OCI-M2 (cell line): ENCODE measurements around the gene ROR2.

Experiments used
- DNase-seq: peaks from one replicate; lab custom pipeline; 2025; ENCODE audit not compliant: unreplicated experiment; lab: John Stamatoyannopoulos, UW

Gene ROR2

DNA sequence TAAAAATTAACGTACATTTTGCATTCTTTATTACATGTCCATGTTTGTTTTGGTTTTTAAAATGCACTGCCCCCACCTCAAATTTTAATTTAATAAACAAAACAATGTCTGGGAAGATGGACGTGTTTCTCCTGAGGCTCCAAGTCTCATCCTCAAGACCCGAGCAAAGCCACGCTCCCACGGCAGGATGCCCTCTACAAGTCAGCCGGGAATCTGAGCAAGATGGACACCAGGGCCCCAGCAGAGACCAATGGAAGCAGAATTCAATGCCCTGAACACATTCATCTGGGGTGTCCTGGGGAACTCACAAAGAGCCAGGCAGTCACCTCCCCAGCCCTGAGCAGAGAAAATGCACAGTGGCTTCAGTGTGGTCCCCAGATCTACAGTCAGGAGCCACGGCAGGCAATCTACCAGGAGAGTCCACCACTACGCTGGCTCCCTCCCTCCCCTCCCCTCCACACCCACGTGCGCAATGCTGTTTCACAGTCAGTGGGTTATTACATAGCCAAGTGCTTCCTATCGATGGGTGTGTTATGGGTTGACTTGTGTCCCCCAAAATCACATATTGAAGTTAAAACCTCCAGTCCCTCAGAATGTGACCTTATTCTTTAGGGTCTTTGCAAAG lies 129.8 kb downstream of the ROR2 start:
- DNase-seq = no peak

DNA sequence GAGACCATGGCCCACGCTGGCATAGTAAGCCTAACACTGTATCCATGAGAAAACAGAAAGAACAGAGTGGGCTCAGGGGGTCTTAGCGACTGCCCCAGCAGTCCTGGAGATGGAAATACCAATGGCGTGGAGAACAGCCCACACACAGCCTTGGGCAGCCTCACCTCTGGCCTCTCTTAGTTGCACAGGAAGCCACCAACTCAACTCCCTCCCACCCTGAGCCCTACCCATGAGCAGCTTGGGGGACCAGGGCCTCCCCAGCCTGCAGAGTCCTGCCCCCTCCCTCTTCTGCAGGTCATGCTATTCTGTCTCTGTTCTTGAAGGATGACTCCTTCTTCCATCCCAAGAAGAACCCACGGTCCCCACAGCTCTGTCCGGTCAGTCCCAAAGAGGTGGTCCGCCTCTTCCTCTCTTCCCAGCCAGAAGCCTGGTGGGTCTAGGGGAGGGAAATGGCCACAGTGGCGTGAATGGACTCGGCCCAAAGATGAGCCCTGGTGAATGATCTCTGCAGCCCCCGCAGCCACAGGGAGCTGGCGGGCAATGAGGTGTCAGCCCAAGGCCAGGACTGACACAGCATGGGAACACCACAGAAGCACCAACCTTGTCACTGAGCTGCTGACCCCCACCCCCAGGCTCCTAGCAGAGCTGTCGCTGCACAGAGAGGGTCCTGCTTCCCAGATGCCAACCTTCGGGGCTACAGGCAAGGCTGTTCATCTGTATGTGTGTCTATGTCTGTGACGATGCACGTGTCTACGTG lies 131.2 kb downstream of the ROR2 start:
- no peak for DNase-seq

DNA sequence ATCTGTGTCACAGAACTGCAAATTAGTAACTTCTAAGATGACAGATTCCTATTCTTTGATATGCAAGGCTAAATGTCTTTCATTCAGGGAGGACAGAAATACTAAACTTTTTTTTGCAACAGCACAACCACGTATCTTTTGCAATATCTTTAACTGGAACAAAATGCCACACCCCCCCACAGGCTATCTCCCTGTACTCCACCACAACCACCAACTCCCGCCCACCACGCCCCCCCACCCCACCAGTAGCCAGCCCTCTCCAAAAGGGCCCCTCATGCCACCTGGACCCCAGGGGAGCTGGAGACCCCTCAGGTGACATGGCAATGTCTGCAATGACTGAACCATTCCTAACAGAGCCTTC lies 131.8 kb downstream of the ROR2 start:
- no peak for DNase-seq

DNA sequence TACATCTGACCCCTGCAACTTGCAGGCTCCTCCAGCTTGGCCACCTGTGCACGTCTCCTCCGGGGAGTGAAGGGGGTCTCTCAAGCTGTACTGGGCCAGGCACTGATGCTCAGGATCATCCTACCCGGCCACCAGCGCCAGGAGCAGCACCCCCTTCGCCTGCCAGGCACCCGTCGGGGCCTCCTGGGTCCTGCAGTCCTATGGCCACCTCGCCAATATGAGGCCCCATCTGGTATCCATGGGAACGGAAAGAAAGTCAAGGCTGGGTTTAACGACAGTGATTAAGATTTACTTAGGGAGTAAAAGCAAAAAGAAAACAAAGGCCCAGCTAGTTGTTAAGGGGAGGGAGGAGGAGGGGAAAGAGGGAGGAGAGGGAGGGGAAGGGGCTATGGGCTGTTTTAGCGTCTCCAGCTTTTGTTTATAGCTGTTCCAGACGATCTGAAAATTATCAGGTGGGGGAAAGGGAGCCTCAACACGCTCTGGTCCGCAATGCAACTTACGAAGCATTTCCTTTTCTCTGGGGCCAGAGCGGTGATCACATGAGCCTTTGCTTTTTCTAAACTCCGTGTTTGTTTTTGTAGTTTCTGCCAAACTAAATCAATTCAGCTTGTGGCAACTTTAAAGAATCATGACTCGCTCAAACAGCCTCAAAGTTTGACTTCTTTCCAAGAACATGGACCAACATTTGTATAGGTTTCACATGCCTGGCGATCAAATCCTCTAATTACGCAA lies 132.4 kb downstream of the ROR2 start:
- no peak for DNase-seq

GRCh38 chr9:91817106-91817492 lies 132.9 kb downstream of the ROR2 start:
- DNase-seq = no peak

DNA sequence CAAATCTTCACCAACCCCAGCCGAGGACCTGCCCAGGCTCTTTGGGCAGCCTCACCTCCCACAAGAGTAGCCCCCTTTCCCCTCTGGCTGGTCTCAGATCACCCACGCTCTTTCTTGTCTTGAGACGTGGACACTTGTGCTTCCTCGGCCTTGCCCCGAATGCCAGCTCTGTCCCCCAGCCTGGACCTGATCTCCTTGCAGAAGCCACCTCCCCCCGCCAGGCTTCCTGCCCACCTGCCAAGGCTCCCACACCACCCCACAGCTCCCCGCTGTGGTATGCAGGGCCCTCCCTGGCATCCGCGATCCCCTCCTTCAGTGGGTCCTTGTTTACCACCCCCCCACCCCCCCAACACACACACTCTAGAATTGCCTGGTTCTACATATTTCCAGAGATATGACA lies 133.7 kb downstream of the ROR2 start:
- no peak for DNase-seq

- DNase-seq = no peak
Measured at GRCh38 chr9:91815896-91816295, 134.1 kb downstream of the ROR2 start.

DNA sequence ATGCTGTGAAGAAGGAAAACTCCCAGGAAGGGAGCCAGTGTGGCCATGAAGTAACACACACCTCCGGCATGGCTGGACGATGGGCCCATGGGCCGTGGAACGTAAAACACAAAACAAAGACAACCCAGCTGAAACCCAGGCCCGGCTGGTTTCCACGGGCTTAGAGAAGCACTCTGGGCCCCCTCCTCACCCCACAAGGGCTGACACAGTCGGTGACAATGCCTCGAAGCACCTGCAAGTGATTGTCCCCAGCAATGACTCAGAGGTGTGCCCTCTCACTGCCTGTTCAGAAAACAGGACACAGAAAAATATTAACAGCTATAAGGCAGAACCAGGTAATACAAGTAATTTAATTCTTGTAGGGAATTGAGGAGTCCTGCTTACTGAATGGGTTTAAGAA lies 135.3 kb downstream of the ROR2 start:
- DNase-seq = no peak

DNA sequence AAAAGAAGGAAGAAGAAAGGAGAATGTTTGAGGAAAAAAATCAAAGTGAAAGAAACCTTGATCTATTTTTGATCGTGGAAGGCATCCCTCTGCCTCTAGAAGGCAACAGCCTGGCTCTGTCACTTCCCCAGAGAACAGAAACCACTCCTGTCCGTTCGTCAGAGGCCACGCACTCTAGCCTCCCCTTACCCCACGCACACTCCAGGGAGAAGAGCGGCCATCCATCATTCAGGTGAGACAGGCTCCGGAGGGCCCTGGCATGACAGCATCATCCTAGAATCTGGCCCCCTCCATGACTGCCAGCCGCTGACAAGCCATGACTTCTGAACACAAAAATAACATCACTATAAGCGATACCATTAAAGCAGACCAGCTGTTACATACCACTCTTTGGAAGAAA lies 135.8 kb downstream of the ROR2 start:
- no peak for DNase-seq

DNA sequence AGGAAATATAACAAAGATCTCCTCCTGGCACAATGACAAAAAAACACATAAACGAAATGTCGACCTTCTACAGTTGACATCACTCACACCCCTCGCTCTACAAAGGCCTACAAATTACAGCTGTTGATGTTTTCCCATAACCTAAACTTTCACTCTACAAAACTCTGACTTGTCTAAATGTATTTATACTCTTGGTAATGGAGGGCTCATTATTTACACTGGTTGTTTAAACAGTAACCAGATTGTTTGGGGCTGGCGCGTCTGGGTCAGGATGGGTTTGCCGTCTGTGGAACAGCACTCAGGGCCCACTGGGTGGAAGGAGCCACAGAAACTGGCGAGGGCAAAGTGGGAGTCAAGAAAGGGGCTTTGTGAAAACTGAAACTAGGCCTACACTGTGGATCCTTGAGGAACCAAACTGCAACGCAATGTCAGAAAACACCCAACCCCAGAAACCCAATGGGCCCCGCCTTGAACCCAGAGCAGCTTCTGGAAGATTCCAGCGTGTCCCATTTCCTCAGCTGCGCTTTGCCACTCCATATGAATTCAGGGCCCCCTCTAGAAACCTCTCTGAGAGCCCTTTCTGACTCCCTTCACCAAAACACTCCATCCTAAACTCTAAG lies 136.7 kb downstream of the ROR2 start:
- DNase-seq = no peak

- no peak for DNase-seq
Measured at GRCh38 chr9:91812191-91812590, 137.8 kb downstream of the ROR2 start.

DNA sequence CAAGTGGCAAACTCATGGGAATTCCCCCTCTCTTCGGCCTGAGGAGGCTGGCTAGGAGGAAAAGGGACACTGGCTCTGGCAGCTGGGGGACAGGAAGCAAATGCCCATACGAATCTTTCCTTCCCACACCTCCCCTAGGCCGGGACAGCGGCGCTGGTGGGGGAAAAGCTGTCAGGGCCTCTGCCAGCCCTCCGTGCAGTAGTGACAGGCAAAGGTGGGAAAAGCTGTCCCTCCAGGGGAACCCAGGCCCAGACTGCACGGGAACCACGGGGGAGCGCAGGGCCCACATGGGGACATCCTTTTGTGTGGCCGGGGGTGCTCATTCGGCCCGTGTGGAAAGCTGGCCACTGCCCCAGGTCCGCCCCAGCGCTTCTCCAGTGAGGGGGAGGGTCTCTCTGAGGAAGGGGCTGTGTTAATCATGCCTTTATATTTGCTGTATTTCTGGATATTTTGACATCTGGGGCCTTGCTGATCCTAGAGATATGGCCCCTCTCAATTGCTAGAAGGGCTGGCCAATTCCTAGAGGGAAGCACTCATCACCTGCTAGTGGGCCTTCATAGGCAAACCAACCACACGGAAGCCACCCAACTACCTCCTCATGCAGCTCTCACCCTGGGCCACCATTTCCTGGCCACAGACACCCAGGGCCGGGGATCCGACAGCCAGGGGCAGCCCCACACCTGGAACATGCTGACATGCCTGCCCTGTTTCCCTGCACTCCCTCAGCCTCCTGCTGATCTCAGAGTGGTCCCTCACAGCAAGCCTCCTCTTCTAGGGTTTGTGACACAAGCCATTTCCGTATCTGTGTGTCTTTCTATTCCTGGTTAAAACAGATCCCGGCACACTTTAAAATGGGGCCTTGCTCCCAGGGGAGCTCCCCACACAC lies 138.8 kb downstream of the ROR2 start:
- DNase-seq = no peak

- no peak for DNase-seq
Measured at GRCh38 chr9:91810286-91810905, 139.6 kb downstream of the ROR2 start.

DNA sequence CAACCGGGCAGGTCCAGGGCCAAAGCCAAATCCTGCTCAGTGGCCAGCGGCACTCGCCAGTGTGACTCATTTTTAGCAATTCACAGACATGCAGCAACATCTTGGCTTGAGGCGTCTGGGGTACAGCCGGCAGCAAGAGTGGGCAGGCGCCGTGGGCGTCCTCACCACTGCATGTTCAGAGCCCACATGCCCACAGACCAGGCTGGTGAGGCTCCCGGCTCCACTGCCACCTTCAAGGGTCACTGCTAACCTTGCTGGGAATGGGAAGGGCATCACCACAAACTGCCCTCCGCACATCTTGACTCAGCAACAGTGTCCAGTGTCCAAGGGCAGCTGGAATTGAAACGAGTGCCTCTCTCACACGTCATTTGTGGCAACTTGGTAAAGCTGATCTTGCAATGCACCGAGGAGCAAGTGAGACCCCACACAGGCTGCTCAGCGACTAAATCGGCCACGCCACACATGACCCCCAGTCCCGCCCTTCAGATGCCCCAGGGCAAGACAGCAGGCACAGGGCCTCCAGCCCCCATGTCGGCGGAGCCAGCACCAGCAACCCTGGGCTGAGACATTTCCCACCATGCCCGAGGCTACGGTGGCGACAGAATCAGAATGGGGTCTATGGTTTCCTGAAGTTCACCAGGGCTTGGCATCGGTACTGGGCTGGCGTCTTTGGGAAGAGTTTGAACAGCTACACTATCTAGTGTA lies 140.3 kb downstream of the ROR2 start:
- DNase-seq = no peak

- DNase-seq = no peak
Measured at GRCh38 chr9:91807643-91808246, 142.3 kb downstream of the ROR2 start.

- DNase-seq = no peak
Measured at GRCh38 chr9:91805031-91805430, 145.0 kb downstream of the ROR2 start.

DNA sequence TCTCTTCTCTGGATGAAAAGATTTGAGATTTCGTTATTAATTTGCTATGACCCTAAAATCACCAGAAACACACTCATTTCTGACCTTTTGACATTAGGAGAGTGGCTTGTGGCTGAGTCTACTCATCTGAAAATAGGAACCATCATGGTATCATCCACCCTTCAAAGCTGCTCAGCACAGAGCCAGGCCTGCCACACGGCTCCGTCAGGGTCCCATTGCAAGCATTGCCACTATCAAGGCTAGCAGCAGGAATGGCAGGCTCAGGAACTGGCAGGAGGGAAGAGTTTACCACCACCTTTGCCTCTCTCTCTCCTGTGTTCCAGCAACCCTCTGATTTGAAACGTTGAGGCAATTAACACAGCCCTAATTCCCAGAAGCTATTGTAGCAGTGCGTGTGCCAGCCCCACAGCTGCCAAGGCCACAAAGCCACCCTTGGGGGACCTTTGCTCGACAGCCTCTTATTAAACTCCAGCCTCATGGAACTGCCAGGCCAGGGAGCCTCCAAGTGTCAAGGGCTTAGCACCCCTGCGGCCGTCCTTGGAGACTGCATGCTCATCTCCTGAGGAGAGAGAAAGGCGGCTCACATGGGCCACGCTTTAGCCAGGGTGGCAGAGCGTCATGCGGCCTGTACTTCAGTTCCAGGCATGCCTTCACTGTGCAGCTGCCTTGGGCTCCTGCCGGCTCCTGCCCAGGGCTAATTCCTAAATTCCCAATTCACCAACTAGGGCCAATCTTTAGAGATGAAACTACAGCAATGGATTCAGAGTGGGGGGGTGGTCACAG lies 145.9 kb downstream of the ROR2 start:
- no peak for DNase-seq

DNA sequence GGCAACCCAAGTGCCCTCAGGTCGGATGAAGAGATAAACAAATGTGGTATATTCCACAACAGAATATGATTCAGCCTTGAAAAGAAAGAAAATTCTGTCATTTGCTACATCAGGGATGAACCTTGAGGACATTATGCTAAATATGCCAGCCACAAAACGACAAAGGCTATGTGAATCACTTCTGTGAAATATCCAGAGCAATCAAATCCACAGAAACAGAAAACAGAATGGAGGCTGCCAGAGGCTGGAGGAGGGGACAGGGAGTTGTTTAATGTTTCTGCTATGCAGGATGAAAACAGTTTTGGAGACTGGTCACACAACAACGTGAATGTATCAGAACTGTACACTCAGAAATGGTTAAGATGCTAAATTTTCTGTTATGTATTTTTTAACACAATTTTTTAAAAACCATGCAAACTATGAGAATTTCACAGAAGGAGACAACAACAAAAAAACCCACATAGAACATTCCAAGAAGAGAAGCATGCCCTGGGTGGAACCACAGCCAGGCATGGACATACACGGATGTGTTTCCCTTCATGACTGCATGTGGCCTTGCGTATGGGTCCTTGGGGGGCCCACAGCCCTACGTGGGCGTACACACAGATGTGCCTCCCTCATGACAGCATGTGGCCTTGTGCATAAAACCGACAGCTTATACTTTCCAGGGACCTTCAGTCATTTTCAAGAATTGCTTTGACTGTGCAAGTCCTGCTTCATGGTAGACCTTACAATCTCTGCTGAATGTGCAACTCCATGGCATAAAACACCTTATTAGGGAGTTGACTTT lies 146.7 kb downstream of the ROR2 start:
- no peak for DNase-seq
